Heart right ventricle (tissue), 16 donors: Measurements from ENCODE around the gene HSPB6. TPM values are rescaled to one million over a fixed set of nuclear protein-coding genes. Genes with fewer than 3 reads are reported as not detected.

ENCODE experiments used
- ATAC-seq, 8 donors: fragments of 200-7000 bp; cut with Tn5 transposase; one replicate each; pipeline ENCODE4 v1.9.1; 2020; ENCODE audit warnings: mild to moderate bottlenecking in 8 of 8, moderate library complexity in 8 of 8, moderate number of reproducible peaks in 1 of 8
- DNase-seq, 2 donors: peaks; one replicate each; pipeline ENCODE4 v3.0.0-alpha.2; 2020
- H3K27ac ChIP-seq, 10 donors: fragments of 200-600 bp; sonication (generic) in 2 of 10; one replicate each; pipeline versions ENCODE4 v1.5.0 to v1.8.0; 2020 to 2022; ENCODE audit warnings: mild to moderate bottlenecking in 3 of 10
- H3K27me3 ChIP-seq, 7 donors: fragments of 200-600 bp; one replicate each; pipeline ENCODE4 v1.8.0; 2021 to 2022; ENCODE audit warnings: mild to moderate bottlenecking in 2 of 7
- H3K36me3 ChIP-seq, 9 donors: fragments of 200-600 bp; sonication (generic) in 1 of 9; one replicate each; pipeline versions ENCODE4 v1.5.0 to v1.8.0; 2020 to 2022; ENCODE audit warnings: mild to moderate bottlenecking in 2 of 9
- H3K4me1 ChIP-seq, 9 donors: fragments of 200-600 bp; sonication (generic) in 1 of 9; one replicate each; pipeline versions ENCODE4 v1.5.0 to v1.8.0; 2020 to 2022; ENCODE audit warnings: mild to moderate bottlenecking in 4 of 9
- H3K4me3 ChIP-seq, 10 donors: fragments of 200-600 bp; sonication (generic) in 2 of 10; one replicate each; pipeline versions ENCODE4 v1.5.0 to v1.8.0; 2020 to 2022; ENCODE audit warnings: mild to moderate bottlenecking in 7 of 10, moderate library complexity in 2 of 10
- H3K9me3 ChIP-seq, 11 donors: fragments of 200-600 bp in 10 of 11; sonication (generic) in 2 of 11; one replicate each; pipeline versions ENCODE4 v1.5.0 to v1.8.0; 2013 to 2022; ENCODE audit warnings: mild to moderate bottlenecking in 2 of 11, control low read depth in 1 of 11, moderate library complexity in 1 of 11
- CTCF ChIP-seq, 9 donors: fragments of 200-600 bp; sonication (generic) in 2 of 9; IDR thresholded peaks; one replicate each; pipeline versions ENCODE4 v1.5.0 to v1.8.0; 2021 to 2022; ENCODE audit warnings: antibody characterized with exemption in 9 of 9, mild to moderate bottlenecking in 5 of 9, moderate library complexity in 1 of 9
- WGBS, 2 donors: extraction: QIAGEN DNeasy Blood & Tissue Kit; methylation state at CpG; one replicate each; pipeline ENCODE4 v1.1.7; 2013; ENCODE audit warnings: inconsistent platforms in 1 of 2; 5-methylcytosine and 5-hydroxymethylcytosine counted together
- intact Hi-C, 10 donors: fragments of 100-400 bp; cut with DNase I; formaldehyde crosslinking; loops; one replicate each; pipeline versions ENCODE4 v1.11.1 to v1.14.2; 2022
- polyA plus RNA-seq, 2 donors: library from polyadenylated mRNA; stranded (reverse); fragments of 200-250 nt; gene quantifications; one replicate each; pipeline ENCODE4 v1.2.3, GENCODE V29; 2013
- total RNA-seq, 10 donors: library from RNA; stranded (reverse); fragmentation: NEBNext Ultra II Directional in 3 of 10; extraction: Animal tissue kit (Norgen Biotek cat#: 25700) in 3 of 10; gene quantifications; one replicate each; pipeline versions ENCODE4 v1.2.1 to v1.2.4, GENCODE V29; 2021 to 2023
- donor health status: Arrhythmogenic right ventricular cardiomyopathy.
- donor health status: ischemic (EF 13 %, LVEDD 7.1; RV severe dilation, severe dysfunction).
- donor health status: healthy with polysubstance abuse.
- donor health status: DM: no; HTN: yes; CAD: no.
- donor health status: DM: no; HTN: no; CAD: no.
- donor health status: ischemic (EF 25% LVEDD 6.9; RV normal size, moderate dysfunction).
- donor health status: ischemic (EF 25% LVEDD 5.7; RV mildly dilated, moderate dysfunction).
- donor health status: healthy.
- donor health status: DM: yes; HTN: yes; CAD: no.
- donor health status: Ischemic cardiomyopathy.
- donor health status: ischemic (EF 35%, LVEDD 5.7; RV mildly dilated, moderate dysfunction).
- donor health status: nonischemic (EF 11% LVEDD 7.7; RV severe dilation, severe dysfunction).
- donor health status: DM: yes; HTN: yes; CAD: no.
- donor health status: PGD.
- donor health status: ischemic (EF 29% LVEDD 5.4; RV normal size, mild dysfunction).
- donor health status: nonischemic (EF 23%, LVEDD 6.1; RV moderate dilation, normal function).

HSPB6 gene
- total and polyA plus RNA-seq, 12 donors = 387 to 1,269 (median 981) TPM

DNA sequence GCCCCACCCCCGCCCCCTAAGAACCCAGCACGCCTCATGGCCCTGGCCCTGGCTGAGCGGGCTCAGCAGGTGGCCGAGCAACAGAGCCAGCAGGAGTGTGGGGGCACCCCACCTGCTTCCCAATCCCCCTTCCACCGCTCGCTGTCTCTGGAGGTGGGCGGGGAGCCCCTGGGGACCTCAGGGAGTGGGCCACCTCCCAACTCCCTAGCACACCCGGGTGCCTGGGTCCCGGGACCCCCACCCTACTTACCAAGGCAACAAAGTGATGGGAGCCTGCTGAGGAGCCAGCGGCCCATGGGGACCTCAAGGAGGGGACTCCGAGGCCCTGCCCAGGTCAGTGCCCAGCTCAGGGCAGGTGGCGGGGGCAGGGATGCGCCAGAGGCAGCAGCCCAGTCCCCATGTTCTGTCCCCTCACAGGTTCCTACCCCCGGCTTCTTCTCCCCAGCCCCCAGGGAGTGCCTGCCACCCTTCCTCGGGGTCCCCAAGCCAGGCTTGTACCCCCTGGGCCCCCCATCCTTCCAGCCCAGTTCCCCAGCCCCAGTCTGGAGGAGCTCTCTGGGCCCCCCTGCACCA is 30.5 kb upstream of the HSPB6 start:
- H3K4me1 ChIP-seq = no peaks in the 10 kb centered on the region
- no peak for TF ChIP-seq CTCF (IDR thresholded peaks at IDR 0.05)
- H3K27me3 ChIP-seq = no peaks in the 10 kb centered on the region
- no peak for ATAC-seq
- H3K9me3 ChIP-seq = no peaks in the 10 kb centered on the region
- 93 to 94% methylated on average over 15 of the region's 15 CpGs for WGBS, 2 donors
- peaks cover 0 to 23% (median 0%) of the 10 kb centered on the region in 9 donors for H3K36me3 ChIP-seq
- no peak overlapping the region for H3K4me3 ChIP-seq
- H3K27ac ChIP-seq = no peak overlapping the region
- no peak for DNase-seq
- intact Hi-C loops = no loop called here

GRCh38 chr19:35786299-35787160 is 29.7 kb upstream of the HSPB6 start:
- no peak for DNase-seq
- no peaks in the 10 kb centered on the region for H3K27me3 ChIP-seq

GRCh38 chr19:35785339-35785627 is 28.5 kb upstream of the HSPB6 start:
- 88 to 89% methylated on average over 10 of the region's 10 CpGs for WGBS, 2 donors
- Histone ChIP-seq H3K4me1 (no peaks in the 10 kb centered on the region), H3K27ac (no peak overlapping the region), H3K9me3 (no peaks in the 10 kb centered on the region), H3K4me3 (no peak overlapping the region), H3K27me3 (no peaks in the 10 kb centered on the region), H3K36me3 (peaks cover 0 to 43% (median 0%) of the 10 kb centered on the region in 9 donors)
- no peak for TF ChIP-seq CTCF (IDR thresholded peaks at IDR 0.05)
- DNase-seq (no peak), ATAC-seq (no peak)
- intact Hi-C loops = no loop called here

More at GRCh38 chr19:35786299-35787160, 29.7 kb upstream of the HSPB6 start:
- 92 to 94% methylated on average over 31 of the region's 31 CpGs for WGBS, 2 donors
- Histone ChIP-seq H3K27ac (no peak overlapping the region), H3K36me3 (peaks cover 0 to 31% (median 0%) of the 10 kb centered on the region in 9 donors), H3K9me3 (no peaks in the 10 kb centered on the region), H3K4me3 (no peak overlapping the region), H3K4me1 (no peaks in the 10 kb centered on the region)
- ATAC-seq = no peak
- TF ChIP-seq CTCF (IDR thresholded peaks at IDR 0.05) = no peak
- intact Hi-C loops = no loop called here

DNA sequence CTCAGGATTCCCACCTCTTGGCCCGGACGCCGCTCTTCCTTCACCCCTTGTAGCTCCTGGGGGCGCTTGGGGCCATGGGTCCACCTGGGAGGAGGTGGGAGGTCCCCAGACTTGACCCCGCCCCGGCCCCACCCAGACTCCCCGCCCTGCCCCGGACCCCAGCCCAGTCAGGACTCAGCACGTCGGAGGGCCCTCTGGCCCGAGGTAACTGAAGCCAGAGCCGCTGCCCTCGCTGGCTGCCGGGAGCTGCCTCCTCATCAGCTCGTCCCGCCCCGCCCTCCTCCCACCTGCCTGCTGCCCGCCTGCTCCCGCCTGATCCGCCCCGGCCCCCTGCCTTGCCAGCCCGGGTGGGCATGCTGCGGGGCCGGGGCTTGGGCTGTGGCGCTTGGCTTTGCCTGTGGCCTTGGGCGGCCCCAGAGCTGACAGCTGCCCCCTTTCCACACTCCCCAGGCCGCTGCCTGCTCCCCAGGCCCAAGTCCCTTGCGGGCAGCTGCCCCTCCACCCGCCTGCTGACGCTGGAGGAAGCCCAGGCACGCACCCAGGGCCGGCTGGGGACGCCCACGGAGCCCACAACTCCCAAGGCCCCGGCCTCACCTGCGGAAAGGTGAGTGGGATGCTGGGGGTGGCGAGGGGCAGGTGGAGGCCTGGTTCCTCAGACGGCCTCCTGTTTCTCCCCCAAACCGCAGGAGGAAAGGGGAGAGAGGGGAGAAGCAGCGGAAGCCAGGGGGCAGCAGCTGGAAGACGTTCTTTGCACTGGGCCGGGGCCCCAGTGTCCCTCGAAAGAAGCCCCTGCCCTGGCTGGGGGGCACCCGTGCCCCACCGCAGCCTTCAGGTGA is 27.9 kb upstream of the HSPB6 start:
- intact Hi-C loops = no loop called here
- 81 to 84% methylated on average over 37 to 45 of the region's 45 CpGs for WGBS, 2 donors
- H3K4me3 ChIP-seq = no peak overlapping the region
- H3K27ac ChIP-seq = no peak overlapping the region
- H3K36me3 ChIP-seq = peaks cover 0 to 49% (median 0%) of the 10 kb centered on the region in 9 donors
- TF ChIP-seq CTCF (IDR thresholded peaks at IDR 0.05) = no peak
- ATAC-seq = no peak
- H3K4me1 ChIP-seq = no peaks in the 10 kb centered on the region
- no peak for DNase-seq
- H3K27me3 ChIP-seq = no peaks in the 10 kb centered on the region
- no peaks in the 10 kb centered on the region for H3K9me3 ChIP-seq
